ENCODE data around the gene EDRF1.

The EDRF1 gene

GRCh38 chr10:125812128-125812750 is 92.7 kb downstream of the EDRF1 start:
- H3F3A ChIP-seq (ENCODE audit: control insufficient read depth, insufficient read depth), result no peaks in the 10 kb centered on the region
- H4K20me1 ChIP-seq (ENCODE audit: control insufficient read depth, insufficient read depth, low read depth, low read length), result no peaks in the 10 kb centered on the region
- no peaks in the 10 kb centered on the region for H3K4me1 ChIP-seq (ENCODE audit: control insufficient read depth, low read length)
- H3K27me3 ChIP-seq (ENCODE audit: control insufficient read depth, low read length), result no peaks in the 10 kb centered on the region
- no peak overlapping the region for H3K27ac ChIP-seq (ENCODE audit: low read depth, low read length)
- H3K9me3 ChIP-seq (ENCODE audit: control insufficient read depth, insufficient read depth, low read length), result no peaks in the 10 kb centered on the region
- peaks cover 47% of the 10 kb centered on the region for H3K36me3 ChIP-seq (ENCODE audit: control insufficient read depth, low read length)
- no peak for TF ChIP-seq CTCF (IDR thresholded peaks at IDR 0.05; ENCODE audit: low read depth, low read length, poor library complexity, severe bottlenecking)
- no peak for TF ChIP-seq EZH2phosphoT487 (IDR thresholded peaks at IDR 0.05; ENCODE audit: borderline replicate concordance, low read length)
- H3K79me2 ChIP-seq (ENCODE audit: control insufficient read depth, low read length), result no peaks in the 10 kb centered on the region
- no peak overlapping the region for H3K4me3 ChIP-seq (ENCODE audit: low read length)
- no peaks in the 10 kb centered on the region for H3K9me2 ChIP-seq (replicated peaks; ENCODE audit: control insufficient read depth, low read length)
- no peak overlapping the region for H3K4me2 ChIP-seq (ENCODE audit: low read length)

Data from DOHH2 (cell line).